GM19468 (cell line): ENCODE measurements around the gene KLHL40.

Source experiments
- ATAC-seq: cut with Tn5 transposase; IDR thresholded peaks from one replicate; pipeline ENCODE4 v1.9.1; 2021; ENCODE audit warnings: mild to moderate bottlenecking, moderate library complexity, moderate number of reproducible peaks; ENCODE audit not compliant: unreplicated experiment; ENCODE audit errors: extremely low read depth

KLHL40 gene

DNA sequence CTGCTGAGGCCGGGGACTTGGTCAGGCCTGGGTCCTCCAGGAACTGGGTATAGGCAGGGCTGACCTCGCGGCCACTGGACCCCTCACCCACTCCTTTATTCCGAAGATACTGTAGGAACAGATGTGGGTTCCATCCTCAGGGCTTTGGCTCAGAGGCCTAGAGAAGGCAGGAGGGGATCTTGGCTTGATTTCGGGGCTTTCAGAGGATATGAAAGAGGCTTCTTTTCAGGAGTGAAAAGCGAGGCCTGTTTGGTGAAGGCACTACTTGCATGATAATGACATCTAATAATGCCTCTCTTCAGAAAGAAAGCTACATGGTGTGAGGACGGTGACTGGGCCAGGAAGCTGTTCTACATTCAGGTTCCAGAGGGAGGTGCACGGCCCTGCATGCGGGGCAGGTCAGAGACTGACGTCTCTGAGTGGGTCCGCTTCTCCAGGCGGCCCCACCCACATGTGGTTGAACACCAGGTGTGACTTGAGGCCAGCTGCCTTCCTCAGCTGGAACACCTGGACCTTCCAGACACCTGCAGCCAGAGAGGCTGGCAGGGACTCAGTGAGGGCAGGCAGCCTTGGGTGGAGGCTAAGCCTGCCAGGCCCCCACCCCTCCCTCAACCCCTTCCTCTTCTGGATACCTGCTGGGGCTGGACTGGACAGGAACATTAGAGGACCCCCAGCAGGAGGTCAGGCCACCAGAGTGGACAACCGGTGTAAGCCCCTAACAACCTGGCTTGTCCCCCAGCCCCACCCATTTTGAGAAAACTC lies 48.3 kb downstream of the KLHL40 start:
- ATAC-seq, result no peak

DNA sequence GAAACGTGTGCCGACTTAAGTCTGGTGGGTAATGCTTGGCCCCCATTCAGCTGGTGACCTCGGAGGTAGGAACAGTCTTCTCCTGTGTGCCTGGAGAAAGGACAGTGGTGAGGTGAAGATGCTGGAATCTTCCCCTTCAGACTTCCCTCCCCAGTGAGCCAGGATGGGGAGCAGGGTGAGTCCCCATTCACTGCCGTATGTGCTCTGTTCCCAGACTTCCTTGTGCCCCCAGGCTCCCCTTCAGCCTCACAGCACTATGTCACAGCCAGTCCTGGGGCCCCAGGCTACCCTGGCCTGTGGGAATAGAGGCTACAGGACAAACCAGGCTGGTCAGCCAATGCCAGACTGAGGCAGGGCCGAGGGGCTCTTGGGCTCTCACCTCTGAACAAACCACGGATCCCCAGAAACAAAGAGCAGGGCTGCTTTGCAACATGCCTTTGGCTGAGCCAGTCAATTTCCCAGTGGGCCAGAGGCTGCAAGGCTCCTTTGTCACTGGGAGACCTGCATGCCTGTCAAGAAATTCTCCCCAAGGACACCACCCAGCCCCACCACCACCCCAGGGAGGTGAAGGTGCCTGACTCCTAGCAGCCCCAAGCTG lies 49.0 kb downstream of the KLHL40 start:
- ATAC-seq, result no peak

DNA sequence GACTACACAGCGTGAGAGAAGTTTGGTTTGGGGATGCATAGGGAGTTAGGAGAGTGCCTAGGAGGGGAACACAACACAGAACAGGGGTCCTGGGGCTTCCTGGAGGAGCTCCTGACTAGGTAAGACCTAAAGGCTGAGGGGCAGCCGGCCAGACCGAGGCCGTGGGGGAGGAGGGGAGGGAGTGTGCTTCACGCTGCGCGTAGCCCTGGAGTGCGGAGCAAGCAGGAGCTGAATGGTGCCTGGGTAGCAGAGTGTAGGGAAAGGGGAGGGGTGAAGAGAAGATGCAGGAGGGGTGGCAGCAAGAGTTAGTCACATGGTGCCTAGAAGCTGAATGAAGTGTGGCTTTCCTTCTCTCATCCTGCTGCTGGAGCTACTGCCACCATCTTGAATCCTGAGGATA lies 49.7 kb downstream of the KLHL40 start:
- ATAC-seq, result no peak

DNA sequence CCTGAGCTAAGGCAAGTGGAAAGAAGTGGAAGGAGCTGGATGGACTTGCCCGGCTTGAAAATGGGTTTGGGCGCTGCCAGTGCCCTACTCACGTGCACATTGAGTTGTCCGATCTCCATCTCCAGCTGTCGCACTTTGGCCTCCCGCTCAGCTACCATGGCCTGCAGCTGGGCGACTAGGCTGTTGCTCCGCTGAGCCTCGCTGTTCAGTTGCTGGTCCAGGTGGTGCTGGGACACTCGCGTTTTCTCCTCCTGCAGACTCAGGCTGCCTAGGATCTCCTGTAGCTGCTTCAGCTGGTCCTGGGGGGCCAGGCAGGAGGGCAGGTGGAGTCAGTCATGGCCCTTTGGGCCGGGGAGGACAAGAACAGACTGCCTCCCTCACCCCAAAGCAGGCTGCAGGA lies 50.3 kb downstream of the KLHL40 start:
- no peak for ATAC-seq

DNA sequence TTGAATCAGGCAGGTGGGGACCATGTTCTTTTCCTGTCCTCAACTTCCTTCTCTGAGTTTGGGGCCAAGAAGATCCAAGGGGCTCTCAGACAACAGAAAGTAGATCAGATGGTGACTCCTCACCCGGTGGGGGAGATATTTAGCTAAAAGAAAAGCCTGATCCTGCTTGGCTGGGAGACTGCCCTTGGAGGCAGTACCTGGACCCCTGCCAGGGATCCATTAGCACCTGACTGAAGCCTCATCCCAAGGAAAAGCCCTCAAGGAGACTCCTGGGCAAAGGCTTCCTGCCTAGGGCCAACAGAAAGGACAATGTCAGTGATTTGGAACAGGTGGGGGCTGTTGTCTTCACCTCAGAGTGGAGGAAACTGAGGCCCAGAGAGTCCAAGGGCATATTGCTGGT lies 50.7 kb downstream of the KLHL40 start:
- no peak for ATAC-seq

DNA sequence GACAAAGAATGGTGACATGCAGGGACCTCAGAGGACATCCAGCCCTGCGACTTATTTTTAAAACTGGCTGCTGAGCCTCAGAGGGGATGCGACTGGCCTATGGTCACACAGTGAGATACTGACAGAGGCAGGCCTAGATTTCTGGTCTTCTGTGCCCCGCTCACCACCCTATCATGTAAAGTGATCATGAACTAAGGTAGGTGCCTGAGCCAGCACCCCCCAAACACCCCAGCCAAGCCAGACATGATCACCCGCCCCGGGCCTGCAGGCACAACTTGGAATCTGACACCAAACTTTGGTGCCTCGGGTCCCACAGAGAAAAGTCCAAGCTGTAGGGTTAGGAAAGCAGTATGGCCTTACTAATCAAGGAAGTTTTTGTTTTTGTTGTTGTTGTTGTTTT lies 51.2 kb downstream of the KLHL40 start:
- ATAC-seq, result no peak

DNA sequence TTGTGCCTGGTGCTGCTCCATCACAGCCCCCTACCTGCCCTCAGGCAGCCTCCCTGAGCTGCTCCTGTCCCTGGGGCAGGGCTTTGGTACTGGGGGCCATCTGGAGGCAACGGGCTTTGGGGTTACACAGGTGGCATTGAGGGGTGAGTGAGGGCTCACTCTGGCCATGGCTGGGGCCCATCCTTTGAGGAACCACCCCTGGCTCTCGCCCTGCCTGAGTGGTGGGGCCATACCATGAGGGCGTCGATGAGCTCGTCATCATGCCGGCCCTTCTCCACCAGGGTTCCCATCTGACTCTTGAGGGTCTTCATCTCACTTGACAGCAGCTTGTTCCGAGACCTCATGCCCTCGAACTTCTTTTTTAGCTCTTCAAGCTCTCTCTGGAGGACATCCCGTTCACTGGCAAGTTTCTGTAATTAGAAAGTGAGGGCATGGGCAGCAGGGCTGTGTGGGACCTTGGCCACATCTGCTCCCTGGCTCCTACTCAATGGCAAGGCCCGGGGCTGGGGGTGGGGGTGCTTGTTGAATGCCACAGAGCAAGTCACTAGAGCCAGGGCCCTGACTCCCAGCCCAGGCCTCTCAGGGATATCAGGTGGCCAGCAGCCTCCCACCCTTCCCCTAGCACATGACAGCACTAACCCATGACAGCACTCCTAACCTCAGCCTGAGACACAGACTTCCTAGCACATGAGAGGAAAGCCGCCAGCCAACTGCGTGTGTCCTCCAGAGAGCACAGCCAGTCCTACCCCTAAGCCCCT lies 54.2 kb downstream of the KLHL40 start:
- ATAC-seq, result no peak

DNA sequence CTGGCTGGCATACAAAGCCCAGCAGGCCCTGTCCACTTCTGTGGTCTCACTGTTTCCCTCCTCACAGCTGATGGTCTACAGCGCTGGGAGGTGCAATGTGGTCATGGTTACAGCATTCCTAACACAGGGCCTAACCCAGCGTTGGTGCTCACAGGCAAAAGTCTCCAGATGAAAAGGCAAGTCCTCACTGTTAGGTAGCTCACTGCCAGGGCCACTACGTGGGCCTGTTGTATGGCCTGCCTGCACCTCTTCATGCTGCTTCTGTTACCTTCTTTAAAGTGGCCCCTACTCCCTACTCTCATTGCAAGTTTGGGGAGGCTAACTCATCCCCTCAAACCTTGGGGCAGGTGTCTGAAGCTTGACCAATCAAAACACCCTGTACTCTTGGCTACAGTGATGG lies 56.5 kb downstream of the KLHL40 start:
- no peak for ATAC-seq
